ENCODE results near the gene ASIC2.

The ASIC2 gene

DNA sequence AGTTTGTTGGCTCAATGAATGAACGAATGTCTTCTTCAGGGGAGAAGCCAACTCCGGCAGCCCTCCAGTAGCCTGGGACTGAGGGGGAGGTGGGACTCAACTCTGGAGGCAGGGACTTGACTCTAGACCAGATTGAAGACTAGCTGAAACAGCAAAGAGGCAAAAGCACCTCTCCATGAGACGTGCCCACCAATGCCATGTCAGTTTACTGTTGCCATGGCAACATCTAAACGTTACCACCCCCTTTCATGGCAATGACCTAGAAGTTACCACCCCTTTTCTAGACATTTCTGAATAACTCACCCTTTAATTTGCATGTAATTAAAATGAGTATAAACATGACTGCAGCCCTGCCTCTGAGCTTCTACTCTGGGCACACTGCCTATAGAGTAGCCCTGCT is 91.8 kb downstream of the ASIC2 start:
- no peak overlapping the region for H2AFZ ChIP-seq (ENCODE audit: low read length)
- H3K36me3 ChIP-seq (ENCODE audit: insufficient read depth, low read length) = no peaks in the 10 kb centered on the region
- TF ChIP-seq EZH2 (IDR thresholded peaks at IDR 0.05; ENCODE audit: borderline replicate concordance, low read length) = no peak
- TF ChIP-seq, protein P1, sequence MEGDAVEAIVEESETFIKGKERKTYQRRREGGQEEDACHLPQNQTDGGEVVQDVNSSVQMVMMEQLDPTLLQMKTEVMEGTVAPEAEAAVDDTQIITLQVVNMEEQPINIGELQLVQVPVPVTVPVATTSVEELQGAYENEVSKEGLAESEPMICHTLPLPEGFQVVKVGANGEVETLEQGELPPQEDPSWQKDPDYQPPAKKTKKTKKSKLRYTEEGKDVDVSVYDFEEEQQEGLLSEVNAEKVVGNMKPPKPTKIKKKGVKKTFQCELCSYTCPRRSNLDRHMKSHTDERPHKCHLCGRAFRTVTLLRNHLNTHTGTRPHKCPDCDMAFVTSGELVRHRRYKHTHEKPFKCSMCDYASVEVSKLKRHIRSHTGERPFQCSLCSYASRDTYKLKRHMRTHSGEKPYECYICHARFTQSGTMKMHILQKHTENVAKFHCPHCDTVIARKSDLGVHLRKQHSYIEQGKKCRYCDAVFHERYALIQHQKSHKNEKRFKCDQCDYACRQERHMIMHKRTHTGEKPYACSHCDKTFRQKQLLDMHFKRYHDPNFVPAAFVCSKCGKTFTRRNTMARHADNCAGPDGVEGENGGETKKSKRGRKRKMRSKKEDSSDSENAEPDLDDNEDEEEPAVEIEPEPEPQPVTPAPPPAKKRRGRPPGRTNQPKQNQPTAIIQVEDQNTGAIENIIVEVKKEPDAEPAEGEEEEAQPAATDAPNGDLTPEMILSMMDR (IDR thresholded peaks at IDR 0.05; ENCODE audit: low read length) = no peak
- H4K20me1 ChIP-seq (ENCODE audit: insufficient read depth, low read length) = no peaks in the 10 kb centered on the region
- no peak overlapping the region for H3K4me2 ChIP-seq (ENCODE audit: low read length)
- H3K27me3 ChIP-seq (ENCODE audit: insufficient read depth, low read length) = no peaks in the 10 kb centered on the region
- H3K9me3 ChIP-seq (ENCODE audit: low read length) = no peaks in the 10 kb centered on the region
- no peaks in the 10 kb centered on the region for H3K79me2 ChIP-seq (ENCODE audit: insufficient read depth, low read length)
- H3K4me3 ChIP-seq (ENCODE audit: low read depth, low read length, poor library complexity, severe bottlenecking) = no peak overlapping the region
- no peak overlapping the region for H3K27ac ChIP-seq (ENCODE audit: low read depth, low read length, poor library complexity, severe bottlenecking)
- H3K9me2 ChIP-seq (ENCODE audit: low read depth, low read length) = no peaks in the 10 kb centered on the region
- H3K9ac ChIP-seq (ENCODE audit: low read length) = no peak overlapping the region
- H3K4me1 ChIP-seq (ENCODE audit: insufficient read depth, low read length, severe bottlenecking) = no peaks in the 10 kb centered on the region
- no peaks in the 10 kb centered on the region for H3F3A ChIP-seq (ENCODE audit: insufficient read depth, low read length)

GRCh38 chr17:33200587-33200986 is 92.5 kb downstream of the ASIC2 start:
- no peaks in the 10 kb centered on the region for H3F3A ChIP-seq (ENCODE audit: insufficient read depth, low read length)
- no peaks in the 10 kb centered on the region for H4K20me1 ChIP-seq (ENCODE audit: insufficient read depth, low read length)
- H3K9ac ChIP-seq (ENCODE audit: low read length) = no peak overlapping the region
- H3K27me3 ChIP-seq (ENCODE audit: insufficient read depth, low read length) = no peaks in the 10 kb centered on the region
- no peak overlapping the region for H3K27ac ChIP-seq (ENCODE audit: low read depth, low read length, poor library complexity, severe bottlenecking)
- H3K4me3 ChIP-seq (ENCODE audit: low read depth, low read length, poor library complexity, severe bottlenecking) = no peak overlapping the region
- H3K36me3 ChIP-seq (ENCODE audit: insufficient read depth, low read length) = no peaks in the 10 kb centered on the region
- H3K4me2 ChIP-seq (ENCODE audit: low read length) = no peak overlapping the region
- H3K9me2 ChIP-seq (ENCODE audit: low read depth, low read length) = no peaks in the 10 kb centered on the region
- no peaks in the 10 kb centered on the region for H3K9me3 ChIP-seq (ENCODE audit: low read length)
- H3K79me2 ChIP-seq (ENCODE audit: insufficient read depth, low read length) = no peaks in the 10 kb centered on the region
- no peak overlapping the region for H2AFZ ChIP-seq (ENCODE audit: low read length)
- H3K4me1 ChIP-seq (ENCODE audit: insufficient read depth, low read length, severe bottlenecking) = no peaks in the 10 kb centered on the region
- no peak for TF ChIP-seq EZH2 (IDR thresholded peaks at IDR 0.05; ENCODE audit: borderline replicate concordance, low read length)
- TF ChIP-seq, protein P1 (IDR thresholded peaks at IDR 0.05; ENCODE audit: low read length) = no peak

DNA sequence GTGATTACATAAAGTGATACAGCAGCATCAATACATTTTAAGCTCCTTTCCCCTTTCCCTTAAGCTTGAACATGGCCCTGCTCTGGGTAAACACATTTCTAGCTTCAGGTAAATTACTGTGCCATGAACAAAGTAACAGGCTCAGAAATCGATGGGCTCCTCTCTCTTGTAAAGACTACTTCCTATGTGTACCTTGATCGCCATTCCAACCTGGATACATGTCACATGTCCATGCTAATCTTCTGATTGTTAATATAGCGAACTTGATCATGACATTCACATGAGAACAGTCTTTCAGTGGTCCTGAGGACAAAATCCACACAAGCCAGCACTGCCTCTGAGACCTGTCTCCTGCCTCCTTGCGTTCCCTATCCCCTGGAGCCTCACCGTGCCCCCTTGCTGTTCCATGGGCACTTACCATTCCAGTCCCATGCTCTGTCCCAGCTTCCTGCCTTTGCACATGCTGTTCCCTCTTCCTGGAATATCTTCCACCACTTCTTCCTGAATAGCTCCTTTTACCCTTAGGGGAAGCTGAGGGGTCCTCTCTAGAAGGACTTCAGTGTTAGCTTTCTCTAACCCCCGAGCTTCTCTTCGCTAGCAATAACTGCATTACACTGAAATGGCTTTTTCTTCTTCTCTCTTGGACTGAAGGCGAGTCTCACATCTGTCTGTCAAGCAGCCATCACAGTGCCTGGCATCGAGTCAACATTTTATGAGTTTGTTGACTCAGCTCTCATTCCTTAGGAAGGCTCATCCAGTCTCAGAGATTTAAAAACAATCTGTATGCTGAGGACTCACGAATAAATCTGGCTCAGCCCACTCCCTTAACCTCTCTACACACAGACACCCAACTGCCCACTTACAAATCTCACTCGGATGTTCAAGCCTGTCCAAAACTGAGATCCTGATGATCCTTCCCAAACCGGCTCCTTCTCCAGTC is 93.3 kb downstream of the ASIC2 start:
- no peak overlapping the region for H3K27ac ChIP-seq (ENCODE audit: low read depth, low read length, poor library complexity, severe bottlenecking)
- no peaks in the 10 kb centered on the region for H3K79me2 ChIP-seq (ENCODE audit: insufficient read depth, low read length)
- H3K4me1 ChIP-seq (ENCODE audit: insufficient read depth, low read length, severe bottlenecking) = no peaks in the 10 kb centered on the region
- no peaks in the 10 kb centered on the region for H3F3A ChIP-seq (ENCODE audit: insufficient read depth, low read length)
- H3K4me3 ChIP-seq (ENCODE audit: low read depth, low read length, poor library complexity, severe bottlenecking) = no peak overlapping the region
- H4K20me1 ChIP-seq (ENCODE audit: insufficient read depth, low read length) = no peaks in the 10 kb centered on the region
- H2AFZ ChIP-seq (ENCODE audit: low read length) = no peak overlapping the region
- no peak overlapping the region for H3K4me2 ChIP-seq (ENCODE audit: low read length)
- H3K9me2 ChIP-seq (ENCODE audit: low read depth, low read length) = no peaks in the 10 kb centered on the region
- H3K9ac ChIP-seq (ENCODE audit: low read length) = no peak overlapping the region
- no peaks in the 10 kb centered on the region for H3K36me3 ChIP-seq (ENCODE audit: insufficient read depth, low read length)
- H3K9me3 ChIP-seq (ENCODE audit: low read length) = no peaks in the 10 kb centered on the region
- H3K27me3 ChIP-seq (ENCODE audit: insufficient read depth, low read length) = no peaks in the 10 kb centered on the region
- TF ChIP-seq, protein P1 (IDR thresholded peaks at IDR 0.05; ENCODE audit: low read length) = no peak
- no peak for TF ChIP-seq EZH2 (IDR thresholded peaks at IDR 0.05; ENCODE audit: borderline replicate concordance, low read length)

All from OCI-LY1 (cell line).